IMR-90 (cell line): ENCODE data around the gene SLC6A12. TPM values are rescaled to one million over a fixed set of nuclear protein-coding genes. Genes with fewer than 3 reads are reported as not detected.

Experiments used
- ATAC-seq: fragments of 200-7000 bp; cut with Tn5 transposase; 2 replicates; pipeline ENCODE4 v1.9.1; 2020; ENCODE audit warnings: low read depth, mild to moderate bottlenecking, moderate library complexity
- BruUV-seq: library from RNA; stranded (reverse); fragments of 400-500 nt; replicated peaks from 2 replicates; lab custom pipeline; 2021; lab: Mats Ljungman, UMichigan
- CTCF ChIA-PET: fragments of 300-600 bp; formaldehyde crosslinking; extraction: SDS; loops from one replicate; lab custom pipeline; 2021; ENCODE audit warnings: antibody characterized with exemption; lab: Yijun Ruan, JAX
- POLR2A ChIA-PET: fragments of 300-600 bp; sonication (Branson Sonifier 250); formaldehyde crosslinking; loops from one replicate; lab custom pipeline; 2022; ENCODE audit warnings: antibody characterized with exemption; ENCODE audit not compliant: unreplicated experiment; lab: Charles Lee
- DNase-seq: peaks from one replicate; pipeline ENCODE4 v3.0.0; 2013
- H2AFZ ChIP-seq: replicated peaks from 2 replicates; pipeline ENCODE3; 2013; ENCODE audit warnings: low read length, mild to moderate bottlenecking; ENCODE audit not compliant: poor library complexity
- H2AK5ac ChIP-seq: 2 replicates; pipeline ENCODE4 v1.6.1; 2013; ENCODE audit warnings: low read depth, low read length, inconsistent platforms
- H2AK9ac ChIP-seq: replicated peaks from 2 replicates; pipeline ENCODE3; 2013; ENCODE audit warnings: mild to moderate bottlenecking, low read depth, low read length, moderate library complexity; ENCODE audit not compliant: poor library complexity
- H2BK120ac ChIP-seq: 2 replicates; pipeline ENCODE4 v1.6.1; 2013; ENCODE audit warnings: low read depth, low read length, inconsistent platforms
- H2BK15ac ChIP-seq: 3 replicates; pipeline ENCODE4 v1.6.1; 2013; ENCODE audit warnings: low read depth, low read length, inconsistent platforms
- H2BK20ac ChIP-seq: 2 replicates; pipeline ENCODE4 v1.6.1; 2013; ENCODE audit warnings: low read depth, mild to moderate bottlenecking, inconsistent platforms, low read length, moderate library complexity
- H2BK5ac ChIP-seq: 2 replicates; pipeline ENCODE4 v1.6.1; 2013; ENCODE audit warnings: mild to moderate bottlenecking, low read depth, low read length, inconsistent platforms; ENCODE audit not compliant: poor library complexity, severe bottlenecking
- H3K14ac ChIP-seq: replicated peaks from 2 replicates; pipeline ENCODE4 v1.6.1; 2013; ENCODE audit warnings: low read depth, low read length, inconsistent platforms
- H3K18ac ChIP-seq: 2 replicates; pipeline ENCODE4 v1.6.1; 2013; ENCODE audit warnings: low read depth, low read length, control low read depth
- H3K23ac ChIP-seq: 2 replicates; pipeline ENCODE4 v1.6.1; 2013; ENCODE audit warnings: low read depth, low read length, inconsistent platforms
- H3K27ac ChIP-seq: 2 replicates; pipeline ENCODE4 v1.5.1; 2013; ENCODE audit warnings: mild to moderate bottlenecking, control low read depth, low read length; ENCODE audit not compliant: insufficient read depth
- H3K27me3 ChIP-seq: 2 replicates; pipeline ENCODE4 v1.6.1; 2013; ENCODE audit warnings: low read length; ENCODE audit not compliant: control insufficient read depth, insufficient read depth
- H3K36me3 ChIP-seq: 2 replicates; pipeline ENCODE4 v1.6.1; 2013; ENCODE audit warnings: low read length, mixed read lengths; ENCODE audit not compliant: control insufficient read depth, insufficient read depth
- H3K4ac ChIP-seq: 2 replicates; pipeline ENCODE4 v1.6.1; 2013; ENCODE audit warnings: low read depth, low read length, inconsistent platforms
- H3K4me1 ChIP-seq: 2 replicates; pipeline ENCODE4 v1.6.1; 2013; ENCODE audit warnings: low read length, mixed read lengths; ENCODE audit not compliant: control insufficient read depth, insufficient read depth
- H3K4me2 ChIP-seq: 2 replicates; pipeline ENCODE4 v1.6.1; 2013; ENCODE audit warnings: low read depth, mild to moderate bottlenecking, control low read depth, low read length, moderate library complexity
- H3K4me3 ChIP-seq: 2 replicates; pipeline ENCODE4 v1.5.1; 2013; ENCODE audit warnings: low read depth, mild to moderate bottlenecking, control low read depth, low read length, moderate library complexity; ENCODE audit not compliant: insufficient read depth
- H3K56ac ChIP-seq: 2 replicates; pipeline ENCODE4 v1.6.1; 2013; ENCODE audit warnings: low read length, inconsistent platforms; ENCODE audit not compliant: insufficient read depth; ENCODE audit errors: extremely low read depth
- H3K79me1 ChIP-seq, 2 experiments: 2 replicates each; pipeline ENCODE4 v1.6.1; 2013; ENCODE audit warnings: low read length in 2 of 2, inconsistent platforms in 1 of 2, low read depth in 1 of 2
- H3K9ac ChIP-seq: 2 replicates; pipeline ENCODE4 v1.6.1; 2013; ENCODE audit warnings: low read depth, low read length, control low read depth
- H3K9me1 ChIP-seq: 2 replicates; pipeline ENCODE4 v1.6.1; 2013; ENCODE audit warnings: low read length, inconsistent platforms; ENCODE audit not compliant: insufficient read depth
- H3K9me3 ChIP-seq: 2 replicates; pipeline ENCODE4 v1.6.1; 2013; ENCODE audit warnings: low read length; ENCODE audit not compliant: control insufficient read depth, insufficient read depth
- H4K20me1 ChIP-seq: 2 replicates; pipeline ENCODE4 v1.6.1; 2013; ENCODE audit warnings: low read length, inconsistent platforms; ENCODE audit not compliant: insufficient read depth
- H4K5ac ChIP-seq: 2 replicates; pipeline ENCODE4 v1.6.1; 2013; ENCODE audit warnings: mild to moderate bottlenecking, low read depth, low read length, control low read depth
- H4K8ac ChIP-seq, 2 experiments: 2 replicates each; pipeline ENCODE4 v1.6.1; 2013; ENCODE audit warnings: low read depth in 2 of 2, low read length in 2 of 2, control low read depth in 1 of 2, inconsistent platforms in 1 of 2
- H4K91ac ChIP-seq: 2 replicates; pipeline ENCODE4 v1.6.1; 2013; ENCODE audit warnings: low read depth, low read length, inconsistent platforms; ENCODE audit not compliant: insufficient read depth
- CEBPB ChIP-seq: IDR thresholded peaks from 2 replicates; pipeline ENCODE4 v1.6.1; 2012; ENCODE audit warnings: low read depth, low read length, improper control_type of control experiment
- ELK1 ChIP-seq: fragments of 150-350 bp; IDR thresholded peaks from 2 replicates; pipeline ENCODE4 v1.6.1; 2016; ENCODE audit warnings: low read depth, mild to moderate bottlenecking, low read length, moderate library complexity, borderline replicate concordance
- FOS ChIP-seq: fragments of 150-350 bp; IDR thresholded peaks from 2 replicates; pipeline ENCODE4 v1.6.1; 2016; ENCODE audit warnings: low read depth, low read length
- SMC3 ChIP-seq: fragments of 150-350 bp; IDR thresholded peaks from 2 replicates; pipeline ENCODE4 v1.6.1; 2016; ENCODE audit warnings: low read depth, mild to moderate bottlenecking, antibody characterized with exemption, low read length, moderate library complexity
- WGBS, 2 experiments: methylation state at CpG; one replicate each; pipeline versions ENCODE4 v1.1.5 to v1.1.7; 2013; ENCODE audit warnings: missing lambda C conversion rate in 2 of 2; ENCODE audit not compliant: insufficient read length in 1 of 2; ENCODE audit errors: extremely low coverage in 2 of 2; 5-methylcytosine and 5-hydroxymethylcytosine counted together
- dilution Hi-C: fragments of 300-500 bp; cut with HindIII; formaldehyde crosslinking; loops from one replicate; pipeline ENCODE4 v1.14.3; 2018; ENCODE audit warnings: low sequenced_read_pairs; ENCODE audit not compliant: unreplicated experiment
- in situ Hi-C: fragments of 300-500 bp; cut with MboI; formaldehyde crosslinking; loops from 3 replicates; pipeline ENCODE4 v1.14.3; 2019; ENCODE audit warnings: low sequenced_read_pairs, inconsistent platforms, mixed read lengths
- intact Hi-C: fragments of 100-400 bp; cut with micrococcal nuclease; formaldehyde crosslinking; loops from 2 replicates; pipeline ENCODE4 v1.10.0; 2022
- polyA plus RNA-seq, 3 experiments: library from polyadenylated mRNA; depleted of rRNA; stranded (reverse); fragments of >200 nt; gene quantifications; 2 replicates each; pipeline ENCODE4 v1.2.3, GENCODE V29; 2012; ENCODE audit warnings: low replicate concordance in 1 of 3
- total RNA-seq: library from RNA; depleted of rRNA; stranded (reverse); fragments of >200 nt; gene quantifications from 2 replicates; pipeline ENCODE4 v1.2.3, GENCODE V29; 2012

SLC6A12 gene
- total and polyA plus RNA-seq, 2 of the 4 experiments (the other 2 are of a cell fraction), result not detected

- H3K9ac ChIP-seq, result no peak overlapping the region
- H3K79me1 ChIP-seq, result no peaks in the 10 kb centered on the region
- H3K14ac ChIP-seq, result no peak overlapping the region
- in situ Hi-C loops (no loop called here), dilution Hi-C loops (no loop called here), intact Hi-C loops (no loop called here)
- no peak overlapping the region for H4K5ac ChIP-seq
- no peak for TF ChIP-seq ELK1
- no peak for TF ChIP-seq SMC3
- no peak for TF ChIP-seq CEBPB
- TF ChIP-seq FOS, result no peak
- H3K23ac ChIP-seq, result no peak overlapping the region
- H2BK5ac ChIP-seq, result no peak overlapping the region
- no peak overlapping the region for H2BK20ac ChIP-seq
- no peak overlapping the region for H2BK120ac ChIP-seq
- H3K18ac ChIP-seq, result no peak overlapping the region
- H2AFZ ChIP-seq, result no peak overlapping the region
- no peak overlapping the region for H4K91ac ChIP-seq
- H3K56ac ChIP-seq, result no peak overlapping the region
- H3K9me3 ChIP-seq, result no peaks in the 10 kb centered on the region
- no peak overlapping the region for H3K4me2 ChIP-seq
- DNase-seq (no peak), ATAC-seq (no peak)
- H3K4me3 ChIP-seq, result no peak overlapping the region
- POLR2A ChIA-PET, result no interaction called here
- no peaks in the 10 kb centered on the region for H3K4me1 ChIP-seq
- H2BK15ac ChIP-seq, result no peak overlapping the region
- WGBS, 2 experiments, result 75% methylated on average over 1 of the region's 11 CpGs; no CpG with 5 or more reads in 1 of the 2 experiments
- H3K36me3 ChIP-seq, result no peaks in the 10 kb centered on the region
- CTCF ChIA-PET, result interaction anchor here (1.0 to 1.1 kb wide), 2 partner anchors 8 to 22 kb away, joined by 3 read pairs; no protein-coding TSS in a partner anchor
- peaks cover 58% of the 10 kb centered on the region for H3K27me3 ChIP-seq
- no peak overlapping the region for H4K8ac ChIP-seq
- H4K20me1 ChIP-seq, result no peaks in the 10 kb centered on the region
- peaks cover 6% of the 10 kb centered on the region; the same call in 1 of the 2 replicates for H3K9me1 ChIP-seq
- H3K4ac ChIP-seq, result no peak overlapping the region
- no peak overlapping the region for H2AK9ac ChIP-seq
- no peak overlapping the region for H2AK5ac ChIP-seq
- H3K27ac ChIP-seq, result no peak overlapping the region
- BruUV-seq, result no TSS peak
Measured at GRCh38 chr12:197911-198695, 15.9 kb downstream of the SLC6A12 start.
